ENCODE results near the gene SBNO1. TPM values are rescaled to one million over a fixed set of nuclear protein-coding genes. Genes with fewer than 3 reads are reported as not detected.

The SBNO1 gene
- total RNA-seq, 2 experiments from 2014 or later: 21.3 to 21.9 TPM

DNA sequence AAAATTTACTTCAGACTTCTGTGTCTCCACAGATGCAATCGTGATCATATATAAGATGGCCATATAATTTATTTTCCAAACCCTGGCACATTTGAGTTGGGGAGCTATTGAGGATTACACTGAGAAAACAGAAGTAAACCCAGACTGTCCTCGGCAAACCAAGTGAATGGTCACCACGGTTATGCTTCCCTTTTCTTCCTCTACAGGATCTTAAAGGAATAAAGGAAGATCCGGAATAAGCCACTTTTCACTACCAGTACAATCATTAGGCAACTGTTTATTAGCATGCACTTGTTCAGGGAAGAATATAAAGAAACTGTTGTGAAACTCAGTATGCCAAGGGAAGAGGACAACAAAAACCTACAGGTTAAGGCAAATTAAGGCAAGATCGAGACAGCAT is 27.6 kb downstream of the SBNO1 start:
- ChIA-PET CTCF (no interaction called here), POLR2A (no interaction called here)
- no peaks in the 10 kb centered on the region for H3K9me3 Mint-ChIP-seq
- Histone ChIP-seq H3K4me1 (ENCODE audit: insufficient read depth, low read length) (no peaks in the 10 kb centered on the region), H3K9me3 (ENCODE audit: control insufficient read depth in 1 of 2, insufficient read depth in 1 of 2, low read length in 2 of 2) (no peaks in the 10 kb centered on the region), H3K27ac (ENCODE audit: low read depth in 1 of 2, low read length in 2 of 2) (no peak overlapping the region), H3K4me3 (ENCODE audit: low read length) (no peak overlapping the region), H3K27me3 (ENCODE audit: control insufficient read depth in 1 of 2, insufficient read depth in 2 of 2, low read length in 2 of 2) (no peaks in the 10 kb centered on the region), H3K36me3 (ENCODE audit: insufficient read depth, low read length) (peaks cover 82% of the 10 kb centered on the region)
- peaks cover 73% of the 10 kb centered on the region for H3K36me3 Mint-ChIP-seq (ENCODE audit: low read depth)
- no peaks in the 10 kb centered on the region for H3K27me3 Mint-ChIP-seq
- no peak overlapping the region for H3K27ac Mint-ChIP-seq
- DNase-seq (no peak), ATAC-seq (ENCODE audit: poor library complexity) (no peak)
- TF ChIP-seq, protein P1, sequence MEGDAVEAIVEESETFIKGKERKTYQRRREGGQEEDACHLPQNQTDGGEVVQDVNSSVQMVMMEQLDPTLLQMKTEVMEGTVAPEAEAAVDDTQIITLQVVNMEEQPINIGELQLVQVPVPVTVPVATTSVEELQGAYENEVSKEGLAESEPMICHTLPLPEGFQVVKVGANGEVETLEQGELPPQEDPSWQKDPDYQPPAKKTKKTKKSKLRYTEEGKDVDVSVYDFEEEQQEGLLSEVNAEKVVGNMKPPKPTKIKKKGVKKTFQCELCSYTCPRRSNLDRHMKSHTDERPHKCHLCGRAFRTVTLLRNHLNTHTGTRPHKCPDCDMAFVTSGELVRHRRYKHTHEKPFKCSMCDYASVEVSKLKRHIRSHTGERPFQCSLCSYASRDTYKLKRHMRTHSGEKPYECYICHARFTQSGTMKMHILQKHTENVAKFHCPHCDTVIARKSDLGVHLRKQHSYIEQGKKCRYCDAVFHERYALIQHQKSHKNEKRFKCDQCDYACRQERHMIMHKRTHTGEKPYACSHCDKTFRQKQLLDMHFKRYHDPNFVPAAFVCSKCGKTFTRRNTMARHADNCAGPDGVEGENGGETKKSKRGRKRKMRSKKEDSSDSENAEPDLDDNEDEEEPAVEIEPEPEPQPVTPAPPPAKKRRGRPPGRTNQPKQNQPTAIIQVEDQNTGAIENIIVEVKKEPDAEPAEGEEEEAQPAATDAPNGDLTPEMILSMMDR (IDR thresholded peaks at IDR 0.05): no peak
- intact Hi-C loops (cut with DNase I, micrococcal nuclease): no loop called here
- no peak overlapping the region for H3K4me3 Mint-ChIP-seq
- peaks cover 10% of the 10 kb centered on the region for H3K4me1 Mint-ChIP-seq (ENCODE audit: low read depth)

DNA sequence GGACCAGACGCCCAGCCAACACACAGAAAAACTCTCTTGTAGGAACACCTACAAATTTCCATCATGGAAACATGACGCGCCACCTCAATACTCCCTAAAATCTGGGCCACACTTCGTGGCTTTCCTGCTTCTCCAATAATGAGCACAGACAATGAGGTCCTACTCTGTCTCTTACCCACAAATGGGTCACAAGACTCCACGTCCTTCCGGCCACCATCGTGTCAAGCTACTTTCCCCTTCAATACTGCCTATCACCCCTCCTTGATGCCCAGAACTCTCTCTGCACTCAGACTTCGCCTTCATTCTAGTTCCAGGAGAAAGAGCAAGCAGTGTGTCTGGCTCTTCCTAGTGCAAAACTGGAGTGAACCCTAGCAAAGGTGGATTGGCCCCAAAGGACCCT is 28.1 kb downstream of the SBNO1 start:
- Histone ChIP-seq H3K36me3 (ENCODE audit: insufficient read depth, low read length) (peaks cover 83% of the 10 kb centered on the region), H3K4me3 (ENCODE audit: low read length) (no peak overlapping the region), H3K27me3 (ENCODE audit: control insufficient read depth in 1 of 2, insufficient read depth in 2 of 2, low read length in 2 of 2) (no peaks in the 10 kb centered on the region), H3K9me3 (ENCODE audit: control insufficient read depth in 1 of 2, insufficient read depth in 1 of 2, low read length in 2 of 2) (no peaks in the 10 kb centered on the region), H3K27ac (ENCODE audit: low read depth in 1 of 2, low read length in 2 of 2) (no peak overlapping the region), H3K4me1 (ENCODE audit: insufficient read depth, low read length) (no peaks in the 10 kb centered on the region)
- intact Hi-C loops (cut with DNase I, micrococcal nuclease): no loop called here
- DNase-seq: peak in 1 of 14 experiments; percentile 22
- ATAC-seq (ENCODE audit: poor library complexity): no peak
- Mint-ChIP-seq H3K9me3 (no peaks in the 10 kb centered on the region), H3K4me1 (ENCODE audit: low read depth) (peaks cover 10% of the 10 kb centered on the region), H3K27ac (no peak overlapping the region), H3K4me3 (no peak overlapping the region), H3K27me3 (no peaks in the 10 kb centered on the region), H3K36me3 (ENCODE audit: low read depth) (peaks cover 77% of the 10 kb centered on the region)
- TF ChIP-seq, protein P1 (IDR thresholded peaks at IDR 0.05): no peak
- ChIA-PET POLR2A (no interaction called here), CTCF (no interaction called here)

DNA sequence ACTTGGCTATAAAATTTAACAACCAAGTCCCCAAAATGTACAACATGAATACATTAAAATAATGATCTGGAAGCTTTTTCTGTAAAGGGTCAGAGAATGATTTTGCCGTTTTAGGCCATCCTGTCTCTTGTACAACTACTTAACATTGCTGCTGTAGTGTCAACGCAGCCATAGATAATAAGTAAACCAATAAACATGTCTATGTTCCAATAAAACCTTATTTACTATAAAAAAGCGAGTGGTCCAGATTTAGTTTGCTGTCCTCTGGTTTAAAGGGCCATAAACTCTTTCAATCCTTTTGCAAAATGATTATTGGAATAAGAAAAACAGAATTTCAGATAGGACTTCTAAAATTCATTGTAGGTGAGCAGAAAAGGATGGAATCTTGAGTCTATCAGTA is 29.2 kb downstream of the SBNO1 start:
- Histone ChIP-seq H3K27me3 (ENCODE audit: control insufficient read depth in 1 of 2, insufficient read depth in 2 of 2, low read length in 2 of 2) (no peaks in the 10 kb centered on the region), H3K4me3 (ENCODE audit: low read length) (no peak overlapping the region), H3K4me1 (ENCODE audit: insufficient read depth, low read length) (no peaks in the 10 kb centered on the region), H3K9me3 (ENCODE audit: control insufficient read depth in 1 of 2, insufficient read depth in 1 of 2, low read length in 2 of 2) (no peaks in the 10 kb centered on the region), H3K27ac (ENCODE audit: low read depth in 1 of 2, low read length in 2 of 2) (no peak overlapping the region), H3K36me3 (ENCODE audit: insufficient read depth, low read length) (peaks cover 81% of the 10 kb centered on the region)
- H3K36me3 Mint-ChIP-seq (ENCODE audit: low read depth): peaks cover 79% of the 10 kb centered on the region
- H3K4me1 Mint-ChIP-seq (ENCODE audit: low read depth): peaks cover 5% of the 10 kb centered on the region
- H3K27me3 Mint-ChIP-seq: no peaks in the 10 kb centered on the region
- DNase-seq (no peak), ATAC-seq (ENCODE audit: poor library complexity) (no peak)
- ChIA-PET POLR2A (no interaction called here), CTCF (no interaction called here)
- TF ChIP-seq, protein P1 (IDR thresholded peaks at IDR 0.05): no peak
- no peak overlapping the region for H3K4me3 Mint-ChIP-seq
- H3K27ac Mint-ChIP-seq: no peak overlapping the region
- intact Hi-C loops (cut with DNase I, micrococcal nuclease): no loop called here
- no peaks in the 10 kb centered on the region for H3K9me3 Mint-ChIP-seq
